Muscle of leg (tissue), 11 donors: Measurements from ENCODE around the gene TMBIM4. TPM values are rescaled to one million over a fixed set of nuclear protein-coding genes. Genes with fewer than 3 reads are reported as not detected.

Source experiments
- DNase-seq: peaks from one replicate; pipeline ENCODE4 v3.0.0; 2013
- H3K27ac ChIP-seq: one replicate; pipeline ENCODE4 v1.5.1; 2013; ENCODE audit warnings: mild to moderate bottlenecking, low read length, control low read depth
- H3K27me3 ChIP-seq: one replicate; pipeline ENCODE4 v1.6.1; 2013; ENCODE audit warnings: low read length; ENCODE audit not compliant: control insufficient read depth, insufficient read depth
- H3K36me3 ChIP-seq: one replicate; pipeline ENCODE4 v1.6.1; 2013; ENCODE audit warnings: low read length; ENCODE audit not compliant: control insufficient read depth, insufficient read depth
- H3K4me1 ChIP-seq: one replicate; pipeline ENCODE4 v1.6.1; 2013; ENCODE audit warnings: low read length; ENCODE audit not compliant: control insufficient read depth, insufficient read depth
- H3K4me3 ChIP-seq: one replicate; pipeline ENCODE4 v1.5.1; 2013; ENCODE audit warnings: low read length, control low read depth
- H3K9me3 ChIP-seq: replicated peaks from 2 replicates; pipeline ENCODE4 v1.6.1; 2013; ENCODE audit warnings: low read depth, low read length; ENCODE audit not compliant: control insufficient read depth
- WGBS: methylation state at CpG from one replicate; pipeline ENCODE4 v1.1.5; 2013; ENCODE audit warnings: missing lambda C conversion rate; ENCODE audit not compliant: insufficient coverage; 5-methylcytosine and 5-hydroxymethylcytosine counted together
- polyA plus RNA-seq, 8 donors: library from polyadenylated mRNA; unstranded; fragments of 120-200 nt; gene quantifications; one replicate each; pipeline versions ENCODE4 v1.2.1 to v1.2.3, GENCODE V29; 2013; ENCODE audit warnings: inconsistent platforms in 1 of 8, low replicate concordance in 1 of 8; ENCODE audit not compliant: insufficient read length in 8 of 8, insufficient read depth in 1 of 8
- total RNA-seq: library from RNA; stranded (reverse); fragments of 120-200 nt; gene quantifications from one replicate; pipeline ENCODE4 v1.2.4, GENCODE V29; 2013

The TMBIM4 gene
- total and polyA plus RNA-seq, 9 donors, result 69.4 to 86.8 (median 76.9) TPM

GRCh38 chr12:66199141-66199540, 29.3 kb upstream of the TMBIM4 start:
- H3K4me1 ChIP-seq, result no peaks in the 10 kb centered on the region
- WGBS, result 80% methylated on average over 1 of the region's 3 CpGs
- H3K36me3 ChIP-seq, result no peaks in the 10 kb centered on the region
- no peak overlapping the region for H3K27ac ChIP-seq
- no peak for DNase-seq
- no peak overlapping the region for H3K4me3 ChIP-seq
- H3K9me3 ChIP-seq, result no peaks in the 10 kb centered on the region
- no peaks in the 10 kb centered on the region for H3K27me3 ChIP-seq

DNA sequence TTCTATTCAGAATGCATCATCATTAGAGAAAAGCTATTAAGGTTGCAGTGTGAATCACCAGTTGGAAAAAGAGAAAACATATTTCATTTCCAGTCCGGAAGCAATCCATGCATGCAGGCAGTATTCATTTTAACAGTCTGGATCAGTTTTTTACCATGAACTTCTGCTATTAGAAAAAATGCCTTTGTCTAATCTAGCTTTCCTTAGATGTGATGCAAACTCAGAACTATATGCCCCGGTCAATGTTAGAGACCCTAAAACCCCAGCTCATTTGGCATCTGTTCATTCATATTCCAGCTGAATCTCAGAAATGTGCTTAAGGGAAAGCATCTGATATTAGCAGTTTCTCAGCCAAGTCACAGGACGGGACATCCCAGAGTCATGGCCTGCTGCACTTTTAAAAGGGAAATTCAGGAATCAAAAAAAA, 27.7 kb upstream of the TMBIM4 start:
- Histone ChIP-seq H3K36me3 (no peaks in the 10 kb centered on the region), H3K4me1 (no peaks in the 10 kb centered on the region), H3K27ac (peak overlapping the region; percentile 39), H3K4me3 (no peak overlapping the region), H3K27me3 (no peaks in the 10 kb centered on the region), H3K9me3 (no peaks in the 10 kb centered on the region)
- 10% methylated on average over 3 of the region's 3 CpGs for WGBS
- peak; percentile 64 for DNase-seq

- Histone ChIP-seq H3K36me3 (no peaks in the 10 kb centered on the region), H3K9me3 (no peaks in the 10 kb centered on the region), H3K4me1 (no peaks in the 10 kb centered on the region), H3K27me3 (no peaks in the 10 kb centered on the region), H3K27ac (no peak overlapping the region), H3K4me3 (no peak overlapping the region)
- WGBS, result no CpG with 5 or more reads among the region's 3 CpGs
- no peak for DNase-seq
Observed at GRCh38 chr12:66196806-66197205, 27.0 kb upstream of the TMBIM4 start.

GRCh38 chr12:66195242-66195641, 25.4 kb upstream of the TMBIM4 start:
- no peak overlapping the region for H3K27ac ChIP-seq
- H3K9me3 ChIP-seq, result no peaks in the 10 kb centered on the region
- DNase-seq, result no peak
- H3K4me3 ChIP-seq, result no peak overlapping the region
- no peaks in the 10 kb centered on the region for H3K36me3 ChIP-seq
- H3K4me1 ChIP-seq, result peaks cover 5% of the 10 kb centered on the region
- H3K27me3 ChIP-seq, result no peaks in the 10 kb centered on the region
- 91% methylated on average over 4 of the region's 6 CpGs for WGBS

DNA sequence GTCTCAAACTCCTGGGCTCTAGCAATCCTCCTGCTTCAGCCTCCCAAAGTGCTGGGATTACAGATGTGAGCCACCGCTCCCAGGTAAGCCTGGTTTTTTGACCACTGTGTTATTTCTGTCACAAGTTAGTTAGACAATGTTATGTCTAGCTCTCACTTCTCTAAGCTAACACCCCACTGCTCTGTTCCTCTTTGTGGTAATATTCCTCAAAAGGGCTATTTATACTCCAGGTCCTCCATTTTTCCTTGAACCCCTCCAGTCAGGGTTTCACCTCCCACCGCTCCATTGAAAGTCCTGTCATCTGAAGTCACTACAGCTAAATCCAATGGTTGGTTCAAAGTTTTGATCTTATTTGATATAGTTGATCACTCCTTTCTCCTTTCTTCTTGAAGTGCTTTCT, 24.3 kb upstream of the TMBIM4 start:
- no peak for DNase-seq
- Histone ChIP-seq H3K9me3 (no peaks in the 10 kb centered on the region), H3K27ac (no peak overlapping the region), H3K27me3 (no peaks in the 10 kb centered on the region), H3K4me3 (no peak overlapping the region), H3K36me3 (no peaks in the 10 kb centered on the region), H3K4me1 (peaks cover 5% of the 10 kb centered on the region)
- WGBS, result 100% methylated on average over 1 of the region's 2 CpGs

- WGBS, result 86% methylated on average over 2 of the region's 7 CpGs
- H3K4me3 ChIP-seq, result no peak overlapping the region
- H3K27me3 ChIP-seq, result peaks cover 7% of the 10 kb centered on the region
- DNase-seq, result no peak
- H3K9me3 ChIP-seq, result no peaks in the 10 kb centered on the region
- no peak overlapping the region for H3K27ac ChIP-seq
- no peaks in the 10 kb centered on the region for H3K36me3 ChIP-seq
- H3K4me1 ChIP-seq, result peaks cover 8% of the 10 kb centered on the region
Observed at GRCh38 chr12:66191547-66192126, 21.8 kb upstream of the TMBIM4 start.

DNA sequence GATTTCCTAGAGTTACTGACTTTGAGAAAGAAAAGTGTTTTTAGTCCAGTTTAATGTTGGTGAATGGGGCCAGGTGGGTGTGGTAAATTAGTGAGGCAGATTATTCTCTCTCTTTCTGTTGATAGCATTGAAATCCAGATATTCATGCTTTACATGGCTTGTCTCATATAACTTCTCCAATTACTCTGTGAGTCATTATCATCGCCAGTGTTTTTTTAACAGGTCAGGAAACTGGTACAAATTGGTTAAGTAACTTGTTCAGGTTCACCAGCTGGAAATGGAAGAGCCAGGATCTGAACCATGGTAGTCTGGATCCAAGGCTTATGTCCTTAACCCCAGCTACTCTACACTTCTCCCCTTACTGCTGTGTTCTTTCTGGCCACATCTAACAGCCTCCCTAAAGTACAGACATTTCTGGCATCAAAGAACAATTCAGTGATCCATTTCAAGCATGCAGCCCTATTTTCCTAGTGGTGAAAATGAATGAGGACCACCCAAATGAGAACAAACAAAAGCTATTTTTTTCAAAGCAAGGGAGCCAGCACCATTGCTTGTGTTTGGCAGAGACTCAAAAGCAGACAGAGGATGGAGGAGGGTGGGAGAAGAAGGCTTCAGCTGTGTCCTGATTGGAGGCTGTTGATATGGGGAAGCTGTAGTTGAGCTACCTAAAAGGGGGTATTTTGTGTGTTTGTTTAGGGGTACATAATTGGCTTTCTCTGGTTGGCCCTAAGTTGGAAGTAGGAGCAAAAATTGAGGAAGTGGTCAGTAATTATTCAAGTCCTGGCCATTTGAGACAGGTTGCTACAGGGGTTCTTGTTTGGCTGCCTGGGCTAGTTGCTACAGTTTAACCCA, 20.9 kb upstream of the TMBIM4 start:
- H3K4me1 ChIP-seq, result peaks cover 8% of the 10 kb centered on the region

GRCh38 chr12:66189889-66190288, 20.1 kb upstream of the TMBIM4 start:
- DNase-seq, result peak; percentile 51
- H3K27ac ChIP-seq, result peak overlapping the region; percentile 81

More for the DNA sequence above, 20.9 kb upstream of the TMBIM4 start:
- Histone ChIP-seq H3K27ac (no peak overlapping the region), H3K9me3 (no peaks in the 10 kb centered on the region), H3K27me3 (peaks cover 7% of the 10 kb centered on the region), H3K4me3 (no peak overlapping the region), H3K36me3 (no peaks in the 10 kb centered on the region)
- peak; percentile 25 for DNase-seq
- no CpG with 5 or more reads among the region's 1 CpG for WGBS

DNA sequence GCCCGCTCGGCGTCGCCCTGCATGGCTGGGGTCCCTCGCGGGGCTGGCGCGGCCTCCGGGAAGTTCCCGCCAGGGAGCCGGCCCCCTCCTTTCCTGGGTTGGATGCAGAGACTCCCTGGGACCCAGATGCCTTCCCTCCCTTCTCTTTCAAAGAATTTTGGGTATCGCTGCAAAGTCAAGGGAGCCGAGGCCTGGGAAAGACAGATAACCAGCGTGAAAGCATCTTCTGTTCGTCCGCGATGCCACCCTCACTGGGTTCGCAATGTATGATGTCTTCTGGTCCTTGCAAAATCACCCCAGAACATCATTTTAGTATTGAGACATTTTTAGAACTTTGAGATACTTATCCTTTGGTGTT, 19.7 kb upstream of the TMBIM4 start:
- no peaks in the 10 kb centered on the region for H3K36me3 ChIP-seq
- H3K27me3 ChIP-seq, result peaks cover 7% of the 10 kb centered on the region
- peak overlapping the region; percentile 60 for H3K4me3 ChIP-seq
- peaks cover 8% of the 10 kb centered on the region for H3K4me1 ChIP-seq
- no peaks in the 10 kb centered on the region for H3K9me3 ChIP-seq
- DNase-seq, result no peak
- H3K27ac ChIP-seq, result peak overlapping the region; percentile 81
- 13% methylated on average over 8 of the region's 18 CpGs for WGBS

More at GRCh38 chr12:66189889-66190288, 20.1 kb upstream of the TMBIM4 start:
- Histone ChIP-seq H3K4me1 (peaks cover 8% of the 10 kb centered on the region), H3K9me3 (no peaks in the 10 kb centered on the region), H3K27me3 (peaks cover 7% of the 10 kb centered on the region), H3K4me3 (peak overlapping the region; percentile 60), H3K36me3 (no peaks in the 10 kb centered on the region)
- 53% methylated on average over 2 of the region's 6 CpGs for whole genome bisulfite sequencing

DNA sequence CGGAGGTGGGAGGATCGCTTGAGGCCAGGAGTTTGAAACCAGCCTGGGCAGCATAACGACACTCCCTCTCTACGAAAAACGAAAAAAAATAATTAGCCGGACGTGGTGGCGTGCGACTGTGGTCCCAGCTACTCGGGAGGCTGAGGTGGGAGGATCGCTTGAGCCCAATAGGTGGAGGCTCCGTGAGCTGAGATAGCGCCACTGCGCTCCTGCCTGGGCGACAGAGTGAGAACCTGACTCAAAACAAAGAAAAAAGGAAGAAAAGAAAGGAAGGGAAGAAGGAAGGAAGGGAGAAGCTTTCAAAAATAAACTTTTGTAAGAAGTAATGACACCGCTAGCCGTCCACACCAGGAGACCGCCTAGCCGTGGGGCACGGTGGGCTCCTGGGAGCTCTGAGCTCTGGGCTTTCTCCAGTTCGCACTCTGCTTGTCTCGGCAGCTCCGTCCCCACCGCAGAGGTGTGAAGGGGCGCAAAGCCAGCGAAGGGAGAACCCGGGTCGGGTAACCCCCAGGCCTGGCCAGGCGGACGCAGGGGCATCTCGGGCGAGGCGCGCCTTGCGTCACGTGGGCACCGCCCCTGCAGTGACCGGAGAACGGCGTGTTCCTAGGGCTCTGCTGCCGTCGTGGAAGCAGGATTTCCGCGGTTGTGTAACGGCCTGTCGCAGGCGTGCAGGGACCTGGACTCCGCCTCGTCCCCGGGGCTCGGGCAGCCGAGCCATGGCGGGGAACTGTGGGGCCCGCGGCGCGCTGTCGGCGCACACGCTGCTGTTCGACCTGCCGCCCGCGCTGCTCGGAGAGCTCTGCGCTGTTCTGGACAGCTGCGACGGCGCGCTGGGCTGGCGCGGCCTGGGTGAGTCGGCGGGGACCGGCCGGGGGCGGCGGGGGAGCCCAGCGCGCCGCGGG, 19.0 kb upstream of the TMBIM4 start, which contains the start of gene IRAK3:
Gene IRAK3 (plus strand): TSS at position 631 of the 902 bp plus-strand sequence. CDS start 86 bp downstream, at position 717.
- no peaks in the 10 kb centered on the region for H3K36me3 ChIP-seq
- H3K4me1 ChIP-seq, result peaks cover 8% of the 10 kb centered on the region
- H3K9me3 ChIP-seq, result no peaks in the 10 kb centered on the region
- 12% methylated on average over 76 of the region's 82 CpGs for WGBS
- peaks cover 7% of the 10 kb centered on the region for H3K27me3 ChIP-seq
- peak within 1 kb of the TSS; percentile 84 for H3K27ac ChIP-seq
- DNase-seq, result peak; percentile 80
- peak within 1 kb of the TSS; percentile 60 for H3K4me3 ChIP-seq
